A172 (cell line): ENCODE data around the gene RAPSN. TPM values are rescaled to one million over a fixed set of nuclear protein-coding genes. Genes with fewer than 3 reads are reported as not detected.

Experiments used
- DNase-seq: peaks from one replicate; pipeline ENCODE4 v3.0.0-alpha.2; 2015; ENCODE audit warnings: low spot score
- total RNA-seq: library from RNA; depleted of rRNA; stranded (reverse); fragments of >200 nt; shearing (Covaris generic); gene quantifications from 2 replicates; pipeline ENCODE4 v1.2.3, GENCODE V29; 2014

RAPSN gene
- total RNA-seq, 1 experiment from 2014 or later, result not detected

GRCh38 chr11:47408598-47409439 is 40.1 kb downstream of the RAPSN start:
- DNase-seq, result peak; percentile 81

DNA sequence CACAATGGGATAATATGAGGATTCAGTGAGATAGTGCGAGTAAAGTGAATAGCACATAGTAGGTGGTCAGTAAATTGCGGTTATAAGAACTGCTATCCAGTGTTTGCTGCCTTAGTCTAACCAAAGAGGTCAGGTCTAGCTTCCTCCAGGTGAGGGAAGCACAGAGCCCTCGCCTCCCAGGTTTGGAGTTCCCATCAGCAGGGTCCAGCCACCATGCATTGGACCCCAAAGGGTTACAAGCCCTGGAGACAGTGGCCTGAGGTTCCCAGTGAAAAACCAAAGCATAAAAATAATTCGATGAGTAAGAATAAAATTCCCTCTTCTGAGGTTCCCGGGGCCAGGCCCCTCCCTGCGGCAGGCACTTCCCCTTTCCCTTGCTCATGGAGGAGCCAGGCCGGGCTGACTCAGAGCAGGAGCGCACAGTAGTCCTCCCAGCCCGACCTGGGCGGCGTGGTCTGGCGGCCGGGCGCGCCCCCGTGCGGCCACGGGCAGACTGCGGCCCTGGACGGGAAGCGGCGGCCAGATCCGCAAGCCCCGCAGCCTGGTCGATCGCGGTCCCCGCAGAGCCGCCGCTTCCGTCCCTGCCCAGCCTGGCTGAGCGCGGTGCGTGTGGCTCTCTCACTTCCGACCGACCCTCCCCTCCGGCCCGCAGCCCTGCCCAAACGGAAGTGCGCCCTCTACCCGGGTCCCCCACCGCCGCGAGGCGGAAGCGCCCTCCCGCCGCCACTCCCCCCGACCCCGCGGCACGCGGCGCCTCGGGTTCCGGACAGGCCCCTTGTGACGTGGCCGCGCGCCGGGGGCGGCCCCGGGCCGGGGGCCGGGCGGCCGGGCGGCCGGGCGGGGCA is 41.0 kb downstream of the RAPSN start, which contains the start of gene SLC39A13:
Gene SLC39A13 (plus strand): TSS at position 845 of the 845 bp plus-strand sequence. CDS start 1,505 bp downstream, outside the sequence.
- peak; percentile 92 for DNase-seq

GRCh38 chr11:47406896-47407745 is 41.8 kb downstream of the RAPSN start:
- DNase-seq, result no peak

GRCh38 chr11:47403571-47403970 is 45.4 kb downstream of the RAPSN start:
- no peak for DNase-seq

GRCh38 chr11:47403135-47403534 is 45.8 kb downstream of the RAPSN start:
- no peak for DNase-seq

DNA sequence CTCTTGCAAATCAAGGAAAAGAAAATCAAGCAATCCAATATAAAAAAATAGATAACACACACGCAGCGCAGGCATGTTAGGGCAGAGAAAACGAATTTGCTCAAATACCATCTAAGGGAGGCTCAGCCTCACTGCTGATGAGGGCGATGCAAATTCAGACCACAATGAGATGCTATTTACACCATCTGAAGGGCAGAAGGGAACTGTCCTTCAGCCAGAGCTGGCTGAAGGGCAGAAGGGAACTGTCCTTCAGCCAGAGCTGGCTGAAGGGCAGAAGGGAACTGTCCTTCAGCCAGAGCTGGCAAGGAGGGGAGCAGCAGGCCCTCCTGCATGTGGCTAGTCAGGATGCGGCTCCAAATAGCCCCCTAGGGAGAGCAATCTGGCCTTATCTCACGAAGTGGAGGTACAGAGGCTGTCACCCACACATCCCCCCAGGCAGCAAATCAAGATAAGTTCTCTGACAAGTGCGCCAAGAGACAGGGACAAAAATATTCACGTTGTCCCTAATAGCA is 48.1 kb downstream of the RAPSN start:
- DNase-seq, result no peak

DNA sequence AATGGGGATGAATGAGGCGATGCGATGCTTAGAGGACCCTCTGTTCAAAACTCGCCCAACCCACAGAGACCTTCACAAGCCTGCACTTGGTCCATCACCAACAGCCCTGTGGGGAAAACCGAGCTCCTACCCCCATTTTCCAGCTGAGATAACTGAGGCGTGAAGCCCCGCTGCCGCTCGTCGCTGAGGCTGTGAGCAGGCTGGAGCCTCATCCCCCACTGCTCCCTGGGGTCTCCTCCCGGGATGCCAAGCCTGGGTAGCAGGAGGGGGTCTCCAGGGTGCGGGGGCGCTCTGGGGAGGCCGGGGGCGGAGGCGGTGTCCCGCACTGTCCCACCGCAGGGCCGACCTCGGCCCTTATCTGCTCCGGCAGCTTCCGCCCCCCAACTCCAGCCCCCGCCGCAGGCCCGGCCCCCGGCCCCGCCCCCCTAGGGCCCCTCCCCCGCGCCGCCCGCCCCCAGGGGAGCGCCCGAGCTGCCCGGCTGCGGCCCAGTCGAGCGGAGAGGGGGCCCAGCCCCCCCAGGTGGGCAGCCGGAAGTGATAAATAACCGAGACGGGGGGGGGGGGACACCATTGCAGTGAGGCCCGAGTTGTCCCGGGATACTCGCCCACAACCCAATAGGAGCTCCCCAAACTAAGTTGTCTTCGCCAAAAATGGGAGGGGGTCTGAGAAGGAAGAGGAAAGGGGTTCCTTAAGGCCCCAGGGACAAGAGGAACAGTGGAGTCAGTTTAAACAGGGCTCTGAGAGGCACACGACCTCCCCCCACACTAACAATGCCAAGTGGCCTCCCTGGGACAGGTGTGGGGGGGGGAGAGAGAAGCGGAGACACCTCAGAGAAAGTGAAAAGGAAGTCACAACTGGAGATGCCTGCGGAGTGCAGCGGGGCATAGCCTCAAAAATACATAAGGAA is 48.8 kb downstream of the RAPSN start:
- no peak for DNase-seq

DNA sequence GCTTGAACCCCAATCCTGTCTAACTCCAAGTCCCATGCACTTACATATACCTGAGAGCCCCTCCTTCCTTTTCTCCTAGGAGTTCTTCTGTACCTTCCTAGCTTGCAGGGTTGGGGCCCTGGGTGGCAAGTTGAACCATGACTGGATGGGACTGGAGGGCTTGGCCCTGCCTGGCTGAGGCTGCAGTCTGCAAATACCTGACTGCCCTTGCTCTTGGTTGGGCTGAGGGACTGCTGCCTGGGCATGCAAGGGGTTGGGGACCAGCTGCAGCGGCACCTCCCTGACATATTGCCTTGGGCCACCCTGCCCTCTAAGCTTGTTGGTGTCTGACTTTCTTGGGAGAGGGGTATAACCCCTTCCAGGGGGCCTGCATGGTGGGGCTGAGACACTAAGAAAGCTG is 50.4 kb downstream of the RAPSN start:
- no peak for DNase-seq

GRCh38 chr11:47398011-47398410 is 50.9 kb downstream of the RAPSN start:
- no peak for DNase-seq

DNA sequence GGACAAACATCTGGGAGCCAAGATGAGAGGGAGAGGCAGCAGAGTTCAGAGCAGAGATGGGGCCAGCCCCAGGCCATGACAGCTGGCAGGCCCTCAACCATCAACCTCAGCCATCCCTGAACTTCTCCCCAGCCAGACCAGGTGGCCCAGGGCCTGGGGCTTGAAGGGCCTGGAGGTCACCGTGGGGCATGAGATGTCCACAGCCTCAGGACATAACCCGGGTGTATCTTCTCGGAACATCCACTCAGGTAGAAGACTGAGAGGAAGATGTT is 53.0 kb downstream of the RAPSN start:
- no peak for DNase-seq

DNA sequence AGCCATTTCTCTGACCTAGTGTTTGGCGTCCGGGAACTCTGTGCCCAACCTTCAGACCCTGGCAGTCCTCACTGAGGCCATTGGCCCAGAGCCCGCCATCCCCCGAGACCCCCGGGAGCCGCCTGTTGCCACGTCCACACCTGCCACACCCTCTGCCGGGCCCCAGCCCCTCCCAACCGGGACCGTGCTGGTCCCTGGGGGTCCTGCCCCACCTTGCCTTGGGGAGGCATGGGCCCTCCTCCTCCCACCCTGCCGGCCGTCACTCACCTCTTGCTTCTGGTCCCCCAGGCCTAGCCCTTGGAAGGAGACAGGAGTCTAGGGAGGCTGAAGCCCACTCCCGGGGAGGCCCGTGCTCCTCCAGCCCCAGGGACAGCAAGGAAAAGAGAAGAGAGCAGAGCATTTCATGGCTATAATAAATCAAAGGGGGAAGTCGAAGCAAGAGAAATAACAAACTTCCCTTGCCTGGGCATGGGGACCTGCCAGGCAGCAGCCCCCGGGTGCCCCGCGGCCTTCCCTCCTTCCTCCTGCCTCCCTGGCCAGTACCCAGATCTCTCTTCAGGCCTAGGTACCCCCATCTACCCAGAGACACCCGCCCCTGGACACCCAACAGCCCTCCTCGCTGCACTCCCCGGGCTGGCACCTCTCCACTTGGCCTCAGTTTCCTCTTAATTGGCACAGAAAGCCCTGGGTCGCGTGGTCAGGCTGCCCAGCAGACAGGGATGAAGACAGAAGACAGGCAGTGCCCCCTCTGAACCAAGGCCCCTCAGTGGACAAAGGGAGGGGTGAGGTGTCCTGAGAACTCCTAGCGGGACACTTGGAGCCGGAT is 53.5 kb downstream of the RAPSN start:
- no peak for DNase-seq

GRCh38 chr11:47394322-47395222 is 54.4 kb downstream of the RAPSN start:
- no peak for DNase-seq

DNA sequence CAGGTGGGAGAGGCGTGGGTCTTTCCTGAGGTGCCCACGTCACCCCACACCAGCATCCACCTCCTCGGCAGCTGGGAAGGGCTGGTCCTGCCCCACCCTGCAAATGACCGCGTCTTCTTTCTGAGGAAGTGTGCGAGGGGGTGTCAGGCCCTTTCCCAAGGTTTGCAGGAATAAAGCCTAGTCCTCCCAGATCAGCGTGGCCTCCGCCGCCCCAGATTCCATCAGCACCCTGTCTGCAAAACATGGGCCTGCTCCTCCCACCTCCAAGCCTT is 55.0 kb downstream of the RAPSN start:
- no peak for DNase-seq

GRCh38 chr11:47393163-47394049 is 55.5 kb downstream of the RAPSN start:
- DNase-seq, result peak; percentile 43

GRCh38 chr11:47392546-47393162 is 56.3 kb downstream of the RAPSN start:
- no peak for DNase-seq

GRCh38 chr11:47391711-47392432 is 57.1 kb downstream of the RAPSN start:
- no peak for DNase-seq

- no peak for DNase-seq
These were observed 57.8 kb downstream of the RAPSN start for GRCh38 chr11:47391077-47391583.
